HFFc6 (cell line): Measurements from ENCODE around the gene MSL2. TPM values are rescaled to one million over a fixed set of nuclear protein-coding genes. Genes with fewer than 3 reads are reported as not detected.
"Not testable (repeated sequence)": the region's sequence is repeated elsewhere in the genome, so short reads cannot be mapped to it uniquely, and the experiment has no call there.

Experiments
- DNase-seq: peaks from one replicate; pipeline ENCODE4 v3.0.0-alpha.2; 2018
- H3K27ac Mint-ChIP-seq: 2 replicates; pipeline ENCODE4 v1.8.0; 2020; ENCODE audit warnings: mild to moderate bottlenecking, mixed read lengths
- H3K27me3 Mint-ChIP-seq: 2 replicates; pipeline ENCODE4 v1.8.0; 2021; ENCODE audit warnings: mild to moderate bottlenecking, moderate library complexity, mixed read lengths; ENCODE audit not compliant: insufficient read depth
- H3K36me3 Mint-ChIP-seq: 2 replicates; pipeline ENCODE4 v1.8.0; 2021; ENCODE audit warnings: low read depth, mixed read lengths
- H3K4me1 Mint-ChIP-seq: 2 replicates; pipeline ENCODE4 v1.8.0; 2020; ENCODE audit warnings: low read depth, mixed read lengths
- H3K4me3 Mint-ChIP-seq: 2 replicates; pipeline ENCODE4 v1.8.0; 2020; ENCODE audit warnings: mild to moderate bottlenecking, moderate library complexity, mixed read lengths
- H3K9me3 Mint-ChIP-seq: 2 replicates; pipeline ENCODE4 v1.8.0; 2020; ENCODE audit warnings: mild to moderate bottlenecking, mixed read lengths
- CTCF ChIP-seq: fragments of 200-600 bp; sonication (generic); IDR thresholded peaks from 2 replicates; pipeline ENCODE4 v1.5.0; 2021; ENCODE audit warnings: antibody characterized with exemption, mild to moderate bottlenecking
- total RNA-seq, 6 experiments: library from RNA; stranded (reverse); fragmentation: NEBNext Ultra II Directional; extraction: Animal tissue kit (Norgen Biotek cat#: 25700); gene quantifications; 2 replicates in 1 of 6; 3 replicates in 5 of 6; pipeline ENCODE4 v1.2.3, GENCODE V29; 2021

Gene MSL2
- total RNA-seq, 6 experiments from 2014 or later: 20.4 to 24.8 (median 22.2) TPM

DNA sequence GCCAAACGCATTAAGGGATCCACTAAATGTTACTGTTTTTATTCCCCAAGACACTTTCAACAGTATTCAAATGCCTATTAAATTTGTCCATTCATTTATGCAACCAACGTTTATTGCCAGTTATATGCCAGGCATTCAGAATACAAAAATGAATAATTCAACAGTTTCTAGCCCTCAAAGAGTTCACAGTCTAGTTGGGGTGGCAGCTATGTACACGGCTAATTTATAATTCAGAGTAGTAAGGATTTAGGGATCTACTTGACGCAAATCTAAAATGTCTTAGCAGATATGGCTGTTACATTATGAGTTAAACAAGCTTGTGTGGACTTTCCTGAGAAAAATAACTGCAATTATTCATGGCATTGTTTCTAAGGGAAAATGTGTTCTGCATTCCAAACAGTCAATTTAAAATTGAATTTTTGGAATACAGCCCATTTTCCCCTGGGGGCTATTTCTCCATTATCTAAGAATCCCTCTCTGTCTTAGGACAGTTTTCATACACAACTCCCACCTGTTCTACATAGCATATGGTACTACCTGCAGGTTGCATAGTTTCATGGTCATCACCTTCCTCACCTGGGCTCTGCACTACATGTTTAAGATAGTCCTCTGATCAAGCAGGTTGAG is 11.5 kb upstream of the MSL2 start:
- Mint-ChIP-seq H3K36me3 (no peaks in the 10 kb centered on the region), H3K4me3 (no peak overlapping the region), H3K4me1 (peaks cover 15% of the 10 kb centered on the region), H3K27ac (no peak overlapping the region), H3K9me3 (no peaks in the 10 kb centered on the region), H3K27me3 (no peaks in the 10 kb centered on the region; the same call in 1 of the 2 replicates)
- TF ChIP-seq CTCF: no peak
- no peak for DNase-seq

DNA sequence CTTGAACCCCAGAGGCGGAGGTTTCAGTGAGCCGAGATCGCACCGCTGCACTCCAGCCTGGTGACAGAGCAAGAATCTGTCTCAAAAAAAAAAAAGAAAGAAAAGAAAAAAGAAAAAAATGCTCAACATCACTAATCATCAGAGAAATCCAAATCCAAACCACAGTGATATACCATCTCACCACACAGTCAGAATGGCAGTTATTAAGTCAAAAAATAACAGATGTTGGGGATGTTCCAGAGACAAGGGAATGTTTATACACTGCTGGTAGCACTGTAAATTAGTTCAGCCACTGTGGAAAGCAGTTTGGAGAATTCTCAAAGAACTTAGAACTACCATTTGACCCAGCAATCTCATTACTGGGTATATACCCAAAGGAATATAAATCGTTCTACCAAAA is 3.1 kb upstream of the MSL2 start:
- DNase-seq: not testable (repeated sequence)
- peaks cover 11% of the 10 kb centered on the region for H3K36me3 Mint-ChIP-seq

GRCh38 chr3:136198462-136199078 is 2.4 kb upstream of the MSL2 start:
- DNase-seq, H3K4me3 Mint-ChIP-seq, H3K27ac Mint-ChIP-seq, H3K9me3 Mint-ChIP-seq: not testable (repeated sequence)
- peaks cover 17% of the 10 kb centered on the region for H3K36me3 Mint-ChIP-seq
- peaks cover 14% of the 10 kb centered on the region for H3K4me1 Mint-ChIP-seq
- H3K27me3 Mint-ChIP-seq: peaks cover 12% of the 10 kb centered on the region; the same call in 1 of the 2 replicates

More for the DNA sequence above, 3.1 kb upstream of the MSL2 start:
- not testable (repeated sequence) for H3K4me3 Mint-ChIP-seq, H3K27ac Mint-ChIP-seq, H3K9me3 Mint-ChIP-seq
- Mint-ChIP-seq H3K27me3 (peaks cover 12% of the 10 kb centered on the region; the same call in 1 of the 2 replicates), H3K4me1 (peaks cover 14% of the 10 kb centered on the region)

- Mint-ChIP-seq H3K4me1 (peaks cover 21% of the 10 kb centered on the region), H3K27me3 (peaks cover 15% of the 10 kb centered on the region), H3K4me3 (peak overlapping the region; percentile 97), H3K27ac (peak overlapping the region; percentile 94), H3K36me3 (peaks cover 27% of the 10 kb centered on the region), H3K9me3 (peaks cover 5% of the 10 kb centered on the region)
- TF ChIP-seq CTCF: no peak
- DNase-seq: no peak
Measured at GRCh38 chr3:136197159-136197793, 1.1 kb upstream of the MSL2 start.

- H3K4me3 Mint-ChIP-seq: peak overlapping the region; percentile 97
- peaks cover 28% of the 10 kb centered on the region for H3K4me1 Mint-ChIP-seq
- no peak; the same call in 1 of the 2 replicates for TF ChIP-seq CTCF
- H3K27ac Mint-ChIP-seq: peak overlapping the region; percentile 94
- H3K27me3 Mint-ChIP-seq: peaks cover 15% of the 10 kb centered on the region
- peaks cover 30% of the 10 kb centered on the region for H3K36me3 Mint-ChIP-seq
- H3K9me3 Mint-ChIP-seq: peaks cover 5% of the 10 kb centered on the region
- DNase-seq: peak; percentile 100
Measured at GRCh38 chr3:136196401-136197158, 445 bp upstream of the MSL2 start.

DNA sequence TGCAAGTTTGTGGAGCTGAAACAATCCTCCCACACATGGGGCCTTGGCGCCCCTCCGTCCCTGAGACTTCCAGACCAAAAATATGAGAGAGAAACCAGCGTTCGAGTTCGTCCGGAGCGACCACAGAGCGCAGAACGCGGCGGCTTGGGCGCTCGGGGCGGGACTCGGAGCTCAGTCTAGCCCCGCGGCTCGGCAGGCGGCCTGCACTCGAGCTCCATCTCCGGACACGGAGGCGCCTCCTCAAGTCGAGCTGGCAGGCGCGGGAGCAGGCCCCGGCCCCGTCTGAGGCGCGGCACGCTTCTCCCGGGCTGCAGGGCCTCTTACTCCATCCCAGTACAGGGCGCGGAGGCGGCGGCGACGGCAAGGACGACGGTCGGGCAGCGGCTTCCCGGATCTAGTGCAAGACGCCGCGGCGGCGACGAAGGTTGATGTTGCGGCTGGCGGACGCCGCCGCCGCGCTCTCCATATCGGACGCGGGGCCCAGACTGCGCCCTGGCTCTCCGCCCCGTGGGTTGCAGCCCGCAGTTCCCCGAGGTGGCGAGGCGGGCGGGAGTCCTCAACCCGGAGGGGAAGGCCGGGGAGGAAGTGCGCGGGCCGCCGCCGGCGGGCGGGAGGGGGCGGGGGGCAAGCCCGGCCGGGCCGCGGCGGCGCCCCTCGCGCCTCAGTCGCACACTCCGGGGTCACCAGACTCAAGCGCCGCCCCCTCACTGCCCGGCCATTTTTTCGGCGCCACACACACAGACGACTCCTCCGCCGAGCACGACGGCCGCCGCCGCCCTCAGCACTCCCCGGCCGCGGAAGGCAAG is 674 bp downstream of the MSL2 start:
- Mint-ChIP-seq H3K4me3 (peak overlapping the region; percentile 97), H3K36me3 (peaks cover 32% of the 10 kb centered on the region), H3K9me3 (peaks cover 5% of the 10 kb centered on the region), H3K4me1 (peaks cover 39% of the 10 kb centered on the region), H3K27ac (peak overlapping the region; percentile 94), H3K27me3 (peaks cover 15% of the 10 kb centered on the region)
- DNase-seq: peak; percentile 67
- TF ChIP-seq CTCF: peak; percentile 2; the same call in 1 of the 2 replicates
